Naive thymus-derived CD8-positive, alpha-beta T cell (primary cell): ENCODE measurements around the gene CLCN4. TPM values are rescaled to one million over a fixed set of nuclear protein-coding genes. Genes with fewer than 3 reads are reported as not detected.

ENCODE experiments used
- ATAC-seq, 2 donors: fragments of 150-1000 bp; cut with Tn5 transposase in 1 of 2; sonication (Bioruptor Pico), chemical (Tn5 transposase) in 1 of 2; 1 replicate in 1 of 2; 2 replicates in 1 of 2; pipeline ENCODE4 v1.10.0; 2021; ENCODE audit warnings: mild to moderate bottlenecking in 2 of 2, moderate library complexity in 2 of 2
- POLR2A ChIA-PET: fragments of 350-600 bp; sonication (Branson Sonifier 250); formaldehyde crosslinking; loops from one replicate; lab custom pipeline; 2021; ENCODE audit warnings: antibody characterized with exemption; lab: Charles Lee
- DNase-seq, 10 donors: peaks; one replicate each; pipeline versions ENCODE4 v3.0.0 to v3.0.0-alpha.2; 2020 to 2022
- H3K27ac Mint-ChIP-seq, 10 donors: one replicate each; pipeline ENCODE4 v1.8.0; 2020 to 2022; ENCODE audit warnings: mild to moderate bottlenecking in 10 of 10, mixed read lengths in 10 of 10, moderate library complexity in 4 of 10, inconsistent platforms in 1 of 10
- H3K27me3 Mint-ChIP-seq, 5 donors: one replicate each; pipeline ENCODE4 v1.8.0; 2021 to 2022; ENCODE audit warnings: mixed read lengths in 5 of 5
- H3K36me3 Mint-ChIP-seq, 3 donors: one replicate each; pipeline ENCODE4 v1.8.0; 2020 to 2022; ENCODE audit warnings: mixed read lengths in 3 of 3, mild to moderate bottlenecking in 2 of 3, inconsistent platforms in 1 of 3
- H3K4me1 Mint-ChIP-seq, 4 donors: one replicate each; pipeline ENCODE4 v1.8.0; 2021 to 2022; ENCODE audit warnings: mixed read lengths in 4 of 4
- H3K4me3 Mint-ChIP-seq, 10 donors: one replicate each; pipeline ENCODE4 v1.8.0; 2020 to 2022; ENCODE audit warnings: mild to moderate bottlenecking in 10 of 10, mixed read lengths in 10 of 10, moderate library complexity in 6 of 10, inconsistent platforms in 1 of 10
- H3K9me3 Mint-ChIP-seq, 9 donors: one replicate each; pipeline ENCODE4 v1.8.0; 2020 to 2022; ENCODE audit warnings: mixed read lengths in 9 of 9, mild to moderate bottlenecking in 3 of 9, inconsistent platforms in 1 of 9, moderate library complexity in 1 of 9
- polyA plus RNA-seq, 3 donors: library from polyadenylated mRNA; unstranded; fragments of 300-500 nt; fragmentation: Illumina TruSeq; gene quantifications; one replicate each; pipeline ENCODE4 v1.2.3, GENCODE V29; 2021
- total RNA-seq, 8 experiments: library from RNA in 2 of 8; stranded (reverse) in 2 of 8; gene quantifications; one replicate each; pipeline ENCODE4 v1.2.3 and lab custom pipeline; 2021 to 2026

The CLCN4 gene
- total and polyA plus RNA-seq, 5 experiments from 2014 or later = 0.42 to 0.69 TPM; not detected in 3

DNA sequence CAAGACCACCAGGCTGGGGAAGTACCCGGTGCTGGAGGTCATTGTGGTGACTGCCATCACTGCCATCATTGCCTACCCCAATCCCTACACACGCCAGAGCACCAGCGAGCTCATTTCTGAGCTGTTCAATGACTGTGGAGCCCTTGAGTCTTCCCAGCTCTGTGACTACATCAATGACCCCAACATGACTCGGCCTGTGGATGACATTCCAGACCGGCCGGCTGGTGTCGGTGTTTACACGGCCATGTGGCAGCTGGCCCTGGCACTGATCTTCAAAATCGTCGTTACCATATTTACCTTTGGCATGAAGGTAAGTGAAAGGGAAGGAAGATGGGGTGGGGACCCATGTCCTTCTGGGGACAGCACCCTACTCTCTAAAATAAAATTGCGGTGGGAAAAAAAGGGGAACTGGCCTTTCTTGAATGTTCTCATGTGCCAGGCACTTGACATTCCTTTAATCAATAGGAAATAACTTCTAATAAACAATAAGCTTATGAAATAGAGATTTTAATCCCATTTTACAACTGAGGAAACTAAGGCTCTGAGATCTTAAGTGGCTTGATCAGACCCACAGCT is 51.6 kb downstream of the CLCN4 start:
- Mint-ChIP-seq H3K4me3 (no peak overlapping the region), H3K4me1 (no peaks in the 10 kb centered on the region), H3K27ac (peak overlapping the region in 1 of 10 donors; percentile 5), H3K27me3 (peaks cover 0 to 8% (median 2%) of the 10 kb centered on the region in 5 donors), H3K36me3 (no peaks in the 10 kb centered on the region), H3K9me3 (no peaks in the 10 kb centered on the region)
- DNase-seq = no peak
- ATAC-seq = no peak
- POLR2A ChIA-PET = no interaction called here

DNA sequence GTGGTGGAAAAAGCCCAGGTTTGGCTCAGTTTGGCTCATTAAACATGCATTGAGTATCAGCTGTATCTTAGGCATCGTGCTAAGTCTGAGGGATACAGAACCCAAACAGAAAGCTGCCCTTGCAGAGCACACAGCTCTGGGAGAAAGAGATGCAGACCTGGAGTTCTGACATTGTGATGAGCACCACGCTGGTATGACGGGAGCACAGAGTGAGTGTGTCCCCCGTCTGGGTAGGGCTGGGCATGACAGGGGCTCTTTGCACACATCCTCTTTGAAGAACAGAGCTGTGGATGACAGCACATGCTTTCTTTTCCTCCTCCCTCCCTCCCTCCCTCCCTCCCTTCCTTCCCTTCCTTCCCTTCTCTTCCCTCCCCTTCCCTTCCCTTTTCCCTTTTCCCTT is 52.2 kb downstream of the CLCN4 start:
- no peak for ATAC-seq
- Mint-ChIP-seq H3K27me3 (peaks cover 0 to 8% (median 2%) of the 10 kb centered on the region in 5 donors), H3K4me1 (no peaks in the 10 kb centered on the region), H3K27ac (no peak overlapping the region), H3K36me3 (no peaks in the 10 kb centered on the region), H3K9me3 (no peaks in the 10 kb centered on the region), H3K4me3 (no peak overlapping the region)
- POLR2A ChIA-PET = no interaction called here
- DNase-seq = no peak

DNA sequence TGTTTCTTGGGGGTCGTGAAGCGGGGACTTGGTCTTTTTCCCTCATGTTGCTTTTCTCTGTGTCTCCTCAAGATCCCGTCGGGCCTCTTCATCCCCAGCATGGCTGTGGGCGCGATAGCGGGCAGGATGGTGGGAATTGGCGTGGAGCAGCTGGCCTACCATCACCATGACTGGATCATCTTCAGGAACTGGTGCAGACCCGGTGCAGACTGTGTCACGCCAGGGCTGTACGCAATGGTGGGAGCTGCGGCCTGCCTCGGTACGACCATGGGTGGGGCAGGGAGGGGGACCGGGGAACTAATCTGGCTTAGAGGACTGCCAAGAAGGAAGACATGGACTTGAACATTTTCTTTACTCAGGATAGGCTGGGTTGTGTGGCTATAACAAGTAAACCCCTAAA is 55.6 kb downstream of the CLCN4 start:
- H3K4me3 Mint-ChIP-seq = no peak overlapping the region

DNA sequence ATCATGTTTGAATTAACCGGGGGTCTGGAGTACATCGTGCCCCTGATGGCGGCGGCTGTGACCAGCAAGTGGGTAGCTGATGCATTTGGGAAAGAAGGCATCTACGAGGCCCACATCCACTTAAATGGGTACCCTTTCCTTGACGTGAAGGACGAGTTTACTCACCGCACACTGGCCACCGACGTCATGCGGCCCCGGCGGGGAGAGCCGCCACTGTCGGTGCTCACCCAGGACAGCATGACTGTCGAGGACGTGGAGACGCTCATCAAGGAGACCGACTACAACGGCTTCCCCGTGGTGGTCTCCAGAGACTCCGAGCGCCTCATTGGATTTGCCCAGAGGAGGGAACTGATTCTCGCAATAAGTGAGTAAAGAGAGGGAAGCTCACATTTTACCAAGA is 56.9 kb downstream of the CLCN4 start:
- Mint-ChIP-seq H3K4me1 (no peaks in the 10 kb centered on the region), H3K4me3 (no peak overlapping the region), H3K27ac (no peak overlapping the region), H3K36me3 (no peaks in the 10 kb centered on the region), H3K9me3 (no peaks in the 10 kb centered on the region), H3K27me3 (peaks cover 0 to 4% (median 0%) of the 10 kb centered on the region in 5 donors)
- POLR2A ChIA-PET = no interaction called here
- no peak for ATAC-seq
- DNase-seq = no peak

More for the DNA sequence above, 55.6 kb downstream of the CLCN4 start:
- H3K9me3 Mint-ChIP-seq = no peaks in the 10 kb centered on the region
- ATAC-seq (no peak), DNase-seq (no peak)
- H3K27me3 Mint-ChIP-seq = peaks cover 0 to 8% (median 0%) of the 10 kb centered on the region in 5 donors
- H3K36me3 Mint-ChIP-seq = no peaks in the 10 kb centered on the region
- H3K27ac Mint-ChIP-seq = no peak overlapping the region
- POLR2A ChIA-PET = no interaction called here
- no peaks in the 10 kb centered on the region for H3K4me1 Mint-ChIP-seq

DNA sequence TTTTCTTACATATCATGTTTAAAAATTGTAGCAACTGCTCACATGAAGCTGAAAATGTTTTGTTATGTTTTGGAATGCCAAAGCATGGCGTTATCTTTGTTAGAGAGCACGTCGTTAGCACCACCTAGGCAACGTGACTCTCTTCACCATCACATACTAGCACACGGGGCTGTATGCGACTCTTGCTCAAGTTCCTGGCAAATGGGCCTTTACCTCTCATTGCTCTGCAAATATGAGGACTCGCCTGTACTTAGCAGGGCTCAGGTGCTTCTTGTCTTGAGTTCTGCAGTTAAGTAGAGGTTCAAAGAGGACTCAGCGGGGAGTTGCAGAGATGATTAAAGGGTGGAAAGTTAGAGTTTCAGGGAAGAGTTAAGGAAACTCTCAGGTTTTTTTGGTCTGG is 59.4 kb downstream of the CLCN4 start:
- Mint-ChIP-seq H3K27me3 (peaks cover 0 to 1% (median 0%) of the 10 kb centered on the region in 5 donors), H3K4me1 (no peaks in the 10 kb centered on the region), H3K9me3 (no peaks in the 10 kb centered on the region), H3K36me3 (no peaks in the 10 kb centered on the region), H3K27ac (no peak overlapping the region), H3K4me3 (no peak overlapping the region)
- POLR2A ChIA-PET = no interaction called here
- ATAC-seq (no peak), DNase-seq (no peak)

DNA sequence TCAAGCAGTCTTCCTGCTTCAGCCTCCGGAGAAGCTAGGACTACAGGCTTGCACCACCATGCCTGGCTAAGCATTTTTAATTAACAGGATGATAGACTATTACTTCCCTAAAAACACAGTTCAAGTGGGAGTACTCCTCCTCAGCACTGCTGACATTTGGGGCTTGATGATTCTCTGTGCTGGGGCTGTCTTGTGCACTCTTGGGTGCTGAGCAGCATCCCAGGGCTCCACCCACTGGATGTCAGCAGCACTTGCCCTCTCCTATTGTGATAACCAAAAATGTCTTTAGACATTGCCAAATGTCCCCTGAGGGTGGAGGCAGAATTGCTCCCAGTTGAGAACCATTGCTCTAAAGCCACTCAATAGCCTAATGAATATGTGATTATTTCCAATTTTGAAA is 60.4 kb downstream of the CLCN4 start:
- H3K27ac Mint-ChIP-seq = no peak overlapping the region

DNA sequence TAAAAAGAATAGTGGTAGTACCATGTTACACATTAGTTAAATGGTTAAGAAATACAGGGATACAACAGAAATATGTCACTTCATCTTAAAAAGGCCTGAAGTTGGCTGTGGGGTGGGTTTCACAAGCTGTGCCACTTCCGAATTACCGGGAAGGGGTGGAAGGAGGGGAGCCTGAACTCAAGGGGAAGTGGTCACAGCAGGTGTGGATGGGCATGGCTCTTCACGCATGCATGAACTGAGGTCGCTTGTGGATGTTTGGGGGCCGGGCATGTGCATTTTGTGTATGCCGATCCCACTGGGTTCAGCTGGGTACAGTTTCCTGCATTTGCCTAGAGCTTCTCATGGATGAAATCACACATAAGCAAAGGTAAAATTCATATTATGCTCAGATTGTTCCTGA is 64.9 kb downstream of the CLCN4 start:
- DNase-seq (no peak), ATAC-seq (no peak)
- no peaks in the 10 kb centered on the region for H3K27me3 Mint-ChIP-seq
- H3K36me3 Mint-ChIP-seq = peaks cover 0 to 3% (median 0%) of the 10 kb centered on the region in 3 donors
- POLR2A ChIA-PET = no interaction called here
- H3K4me3 Mint-ChIP-seq = no peak overlapping the region
- H3K27ac Mint-ChIP-seq = peak overlapping the region in 1 of 10 donors; percentile 84
- no peaks in the 10 kb centered on the region for H3K4me1 Mint-ChIP-seq
- peaks cover 0 to 14% (median 0%) of the 10 kb centered on the region in 9 donors for H3K9me3 Mint-ChIP-seq

More for the DNA sequence above, 60.4 kb downstream of the CLCN4 start:
- Mint-ChIP-seq H3K27me3 (no peaks in the 10 kb centered on the region), H3K36me3 (no peaks in the 10 kb centered on the region), H3K4me1 (no peaks in the 10 kb centered on the region), H3K4me3 (no peak overlapping the region), H3K9me3 (no peaks in the 10 kb centered on the region)
- ATAC-seq (no peak), DNase-seq (no peak)
- POLR2A ChIA-PET = no interaction called here

DNA sequence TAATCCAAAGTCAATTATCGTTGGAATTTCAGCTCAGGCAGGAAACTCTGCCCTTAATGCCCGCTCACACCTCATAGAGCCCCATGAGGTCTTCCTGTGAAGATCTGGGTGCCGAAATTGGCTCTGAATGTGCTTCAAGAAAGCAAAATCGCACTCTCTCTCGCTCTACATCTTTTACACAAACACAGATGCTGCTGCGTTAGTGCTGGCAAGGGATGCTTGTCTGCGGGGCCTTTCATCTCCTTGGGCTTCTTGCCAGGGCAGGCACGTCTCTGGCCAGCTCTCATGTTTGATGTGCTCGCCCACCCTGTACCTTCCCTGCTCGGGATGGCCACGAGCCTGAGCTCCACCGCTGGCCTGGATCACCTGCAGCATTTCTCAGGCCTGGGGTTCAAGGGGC is 66.5 kb downstream of the CLCN4 start:
- Mint-ChIP-seq H3K27me3 (no peaks in the 10 kb centered on the region), H3K27ac (no peak overlapping the region), H3K36me3 (peaks cover 0 to 3% (median 0%) of the 10 kb centered on the region in 3 donors), H3K9me3 (peaks cover 0 to 21% (median 0%) of the 10 kb centered on the region in 9 donors), H3K4me1 (no peaks in the 10 kb centered on the region), H3K4me3 (no peak overlapping the region)
- ATAC-seq (no peak), DNase-seq (no peak)
- POLR2A ChIA-PET = no interaction called here

DNA sequence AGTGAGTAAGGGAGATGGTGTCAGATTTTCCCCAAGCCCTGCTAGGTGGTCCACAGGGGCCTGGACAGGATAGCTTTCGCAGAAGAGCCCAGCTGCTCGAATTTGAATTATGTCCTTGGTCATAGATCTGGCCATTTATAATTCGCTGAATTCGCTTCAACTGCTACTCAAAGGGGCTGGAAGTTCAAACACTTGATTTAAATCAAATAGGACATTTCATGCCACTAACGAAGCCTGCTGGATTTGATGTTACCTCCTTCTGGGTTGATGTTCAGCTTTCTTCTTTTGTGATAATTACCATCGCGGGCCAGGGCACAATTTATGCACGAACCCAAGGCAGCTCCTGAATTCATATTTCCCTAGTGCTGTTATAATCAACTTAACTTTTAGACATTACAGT is 67.0 kb downstream of the CLCN4 start:
- no peaks in the 10 kb centered on the region for H3K4me1 Mint-ChIP-seq
- H3K9me3 Mint-ChIP-seq = peaks cover 0 to 26% (median 3%) of the 10 kb centered on the region in 9 donors
- DNase-seq = no peak
- H3K4me3 Mint-ChIP-seq = no peak overlapping the region
- H3K27ac Mint-ChIP-seq = no peak overlapping the region
- peaks cover 0 to 3% (median 0%) of the 10 kb centered on the region in 3 donors for H3K36me3 Mint-ChIP-seq
- no peak for ATAC-seq
- no peaks in the 10 kb centered on the region for H3K27me3 Mint-ChIP-seq
- POLR2A ChIA-PET = no interaction called here

DNA sequence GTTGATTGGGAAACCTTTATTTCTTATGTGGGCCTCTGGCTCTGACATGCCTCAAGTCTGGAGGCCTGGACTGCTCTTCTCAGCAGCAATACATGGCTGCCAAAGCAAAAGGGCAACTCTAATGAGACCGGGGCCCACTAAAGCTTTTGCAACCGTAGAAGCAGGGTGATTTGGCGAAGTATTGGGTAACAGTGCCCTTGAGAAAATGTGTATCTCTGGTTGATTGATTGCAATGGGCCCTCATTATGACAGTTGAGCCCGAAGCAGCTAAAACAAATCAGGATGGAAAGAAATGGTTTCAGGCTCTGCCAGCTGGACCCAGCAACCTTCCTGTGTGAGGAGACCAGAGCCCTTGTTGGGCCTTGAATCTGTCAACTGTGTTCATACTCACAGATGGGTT is 73.4 kb downstream of the CLCN4 start:
- POLR2A ChIA-PET = no interaction called here

DNA sequence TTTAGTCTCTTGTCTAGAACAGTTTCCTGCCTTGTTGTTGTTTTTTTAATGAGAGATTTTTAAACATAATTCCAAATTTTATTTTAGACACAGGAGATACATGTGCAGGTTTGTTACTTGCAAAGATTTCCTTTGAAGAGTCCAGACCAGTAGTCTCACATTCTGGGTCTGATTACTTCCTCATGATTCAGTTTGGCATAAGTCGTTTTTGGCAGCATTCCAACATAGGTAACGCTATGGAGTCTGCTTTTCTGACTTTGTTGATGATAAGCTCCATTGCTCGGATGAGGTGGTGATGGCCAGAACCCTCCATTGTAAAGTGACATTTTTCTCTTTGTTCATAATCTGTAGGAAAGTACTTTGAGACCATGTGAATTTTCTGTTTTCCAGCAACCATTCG is 74.7 kb downstream of the CLCN4 start:
- ATAC-seq (no peak), DNase-seq (no peak)
- Mint-ChIP-seq H3K36me3 (no peaks in the 10 kb centered on the region), H3K27me3 (peaks cover 0 to 3% (median 0%) of the 10 kb centered on the region in 5 donors), H3K4me1 (no peaks in the 10 kb centered on the region), H3K9me3 (peaks cover 0 to 24% (median 3%) of the 10 kb centered on the region in 9 donors), H3K27ac (no peak overlapping the region), H3K4me3 (no peak overlapping the region)
- POLR2A ChIA-PET = no interaction called here

More for the DNA sequence above, 73.4 kb downstream of the CLCN4 start:
- Mint-ChIP-seq H3K27me3 (peaks cover 0 to 3% (median 0%) of the 10 kb centered on the region in 5 donors), H3K4me1 (no peaks in the 10 kb centered on the region), H3K27ac (no peak overlapping the region), H3K4me3 (no peak overlapping the region), H3K9me3 (peaks cover 0 to 35% (median 4%) of the 10 kb centered on the region in 9 donors), H3K36me3 (peaks cover 0 to 3% (median 0%) of the 10 kb centered on the region in 3 donors)
- no peak for DNase-seq
- ATAC-seq = no peak

DNA sequence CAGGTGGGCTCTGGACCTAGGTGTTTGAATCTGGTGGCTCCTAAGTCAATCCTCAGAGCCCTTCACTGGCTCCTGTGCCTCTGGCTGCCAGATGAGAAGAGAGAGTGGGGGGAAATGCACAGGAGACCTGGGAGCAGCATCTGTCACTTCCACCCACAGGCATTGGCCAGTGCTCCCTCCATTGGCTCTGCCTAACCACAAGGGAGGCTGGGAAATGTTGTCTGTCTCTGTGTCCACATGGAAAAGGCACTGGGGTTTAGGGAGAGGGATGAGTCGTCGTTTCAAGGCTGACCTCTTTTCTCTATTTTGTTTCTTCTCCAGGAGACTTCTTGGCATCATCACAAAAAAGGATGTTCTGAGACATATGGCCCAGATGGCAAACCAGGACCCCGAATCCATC is 76.4 kb downstream of the CLCN4 start:
- no peak for ATAC-seq
- H3K9me3 Mint-ChIP-seq = peaks cover 0 to 14% (median 0%) of the 10 kb centered on the region in 9 donors
- H3K27me3 Mint-ChIP-seq = peaks cover 0 to 3% (median 0%) of the 10 kb centered on the region in 5 donors
- H3K4me1 Mint-ChIP-seq = no peaks in the 10 kb centered on the region
- H3K36me3 Mint-ChIP-seq = no peaks in the 10 kb centered on the region
- no peak overlapping the region for H3K4me3 Mint-ChIP-seq
- H3K27ac Mint-ChIP-seq = peak overlapping the region in 1 of 10 donors; percentile 29
- POLR2A ChIA-PET = no interaction called here
- DNase-seq = no peak

DNA sequence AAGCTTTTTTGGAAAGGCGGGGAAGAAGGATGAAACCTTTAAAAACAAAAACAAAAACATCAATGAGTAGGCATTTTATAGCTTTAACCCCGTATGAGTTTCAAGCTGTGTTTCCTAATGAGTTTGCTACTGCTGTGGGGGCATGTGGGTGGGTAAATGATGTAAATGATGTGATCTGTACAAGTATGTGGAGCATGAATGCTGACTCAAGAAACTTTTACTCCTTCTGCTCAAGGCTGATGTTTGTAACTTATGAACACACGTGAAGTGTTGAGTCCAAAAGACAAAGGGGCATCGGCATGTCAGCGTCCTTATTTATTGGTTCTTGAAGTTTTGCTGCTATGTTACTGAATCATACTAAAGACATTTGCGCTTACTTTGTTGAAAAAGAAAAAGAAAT is 76.9 kb downstream of the CLCN4 start:
- ATAC-seq = no peak
- H3K4me1 Mint-ChIP-seq = no peaks in the 10 kb centered on the region
- H3K27me3 Mint-ChIP-seq = peaks cover 0 to 3% (median 0%) of the 10 kb centered on the region in 5 donors
- H3K4me3 Mint-ChIP-seq = no peak overlapping the region
- H3K27ac Mint-ChIP-seq = no peak overlapping the region
- peaks cover 0 to 10% (median 0%) of the 10 kb centered on the region in 9 donors for H3K9me3 Mint-ChIP-seq
- H3K36me3 Mint-ChIP-seq = no peaks in the 10 kb centered on the region
- POLR2A ChIA-PET = no interaction called here
- no peak for DNase-seq

DNA sequence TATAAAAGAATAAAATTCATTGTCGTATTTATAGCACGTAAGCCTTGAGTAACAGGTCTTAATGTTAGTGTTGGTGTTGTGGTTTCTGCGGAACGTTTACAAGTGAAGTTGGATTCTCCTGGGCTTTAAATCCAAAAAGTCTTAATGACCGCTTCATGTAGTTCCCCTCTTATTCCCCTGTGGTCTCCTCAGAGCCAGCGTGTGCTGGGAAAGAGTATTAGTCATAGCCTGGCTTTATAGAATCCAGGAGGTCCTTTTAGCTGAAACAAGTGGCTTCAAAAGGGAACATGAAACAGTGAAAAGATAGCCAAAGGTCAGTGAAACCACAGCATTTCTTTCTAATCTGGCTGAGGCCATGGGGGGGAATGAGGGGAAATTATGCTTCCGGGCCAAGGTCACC is 79.1 kb downstream of the CLCN4 start:
- POLR2A ChIA-PET = no interaction called here
- peaks cover 0 to 3% (median 0%) of the 10 kb centered on the region in 5 donors for H3K27me3 Mint-ChIP-seq
- H3K36me3 Mint-ChIP-seq = no peaks in the 10 kb centered on the region
- H3K4me3 Mint-ChIP-seq = no peak overlapping the region
- no peaks in the 10 kb centered on the region for H3K4me1 Mint-ChIP-seq
- no peak for ATAC-seq
- H3K27ac Mint-ChIP-seq = no peak overlapping the region
- no peak for DNase-seq
- H3K9me3 Mint-ChIP-seq = peaks cover 0 to 2% (median 0%) of the 10 kb centered on the region in 9 donors
